Urinary bladder (tissue), 4 donors: ENCODE measurements around the gene LILRA6. TPM values are rescaled to one million over a fixed set of nuclear protein-coding genes. Genes with fewer than 3 reads are reported as not detected.
"Not testable (repeated sequence)": the region's sequence is repeated elsewhere in the genome, so short reads cannot be mapped to it uniquely, and the experiment has no call there.

Source experiments
- DNase-seq: peaks from one replicate; pipeline ENCODE4 v3.0.0-alpha.2; 2015; ENCODE audit errors: extremely low spot score
- H3K27ac ChIP-seq: one replicate; pipeline ENCODE4 v1.5.1; 2013; ENCODE audit warnings: low read depth, mild to moderate bottlenecking, moderate library complexity
- H3K36me3 ChIP-seq: one replicate; pipeline ENCODE4 v1.6.1; 2013; ENCODE audit warnings: mild to moderate bottlenecking, moderate library complexity; ENCODE audit not compliant: insufficient read depth
- H3K4me1 ChIP-seq: one replicate; pipeline ENCODE4 v1.6.1; 2013; ENCODE audit warnings: mild to moderate bottlenecking, moderate library complexity; ENCODE audit not compliant: insufficient read depth
- H3K4me3 ChIP-seq: one replicate; pipeline ENCODE4 v1.5.1; 2013; ENCODE audit warnings: low read depth, low read length
- WGBS: extraction: QIAGEN DNeasy Blood & Tissue Kit; methylation state at CpG from one replicate; pipeline ENCODE4 v1.1.7; 2013; 5-methylcytosine and 5-hydroxymethylcytosine counted together
- polyA plus RNA-seq: library from polyadenylated mRNA; stranded (reverse); fragments of 200-250 nt; gene quantifications from one replicate; pipeline ENCODE4 v1.2.3, GENCODE V29; 2013
- total RNA-seq: library from RNA; depleted of rRNA; stranded (reverse); fragments of >200 nt; gene quantifications from one replicate; pipeline ENCODE4 v1.2.3, GENCODE V29; 2014
- donor health status: healthy with polysubstance abuse.
- donor health status: healthy.

LILRA6 gene
- total and polyA plus RNA-seq, 2 donors, result 0.95 to 3.4 TPM

DNA sequence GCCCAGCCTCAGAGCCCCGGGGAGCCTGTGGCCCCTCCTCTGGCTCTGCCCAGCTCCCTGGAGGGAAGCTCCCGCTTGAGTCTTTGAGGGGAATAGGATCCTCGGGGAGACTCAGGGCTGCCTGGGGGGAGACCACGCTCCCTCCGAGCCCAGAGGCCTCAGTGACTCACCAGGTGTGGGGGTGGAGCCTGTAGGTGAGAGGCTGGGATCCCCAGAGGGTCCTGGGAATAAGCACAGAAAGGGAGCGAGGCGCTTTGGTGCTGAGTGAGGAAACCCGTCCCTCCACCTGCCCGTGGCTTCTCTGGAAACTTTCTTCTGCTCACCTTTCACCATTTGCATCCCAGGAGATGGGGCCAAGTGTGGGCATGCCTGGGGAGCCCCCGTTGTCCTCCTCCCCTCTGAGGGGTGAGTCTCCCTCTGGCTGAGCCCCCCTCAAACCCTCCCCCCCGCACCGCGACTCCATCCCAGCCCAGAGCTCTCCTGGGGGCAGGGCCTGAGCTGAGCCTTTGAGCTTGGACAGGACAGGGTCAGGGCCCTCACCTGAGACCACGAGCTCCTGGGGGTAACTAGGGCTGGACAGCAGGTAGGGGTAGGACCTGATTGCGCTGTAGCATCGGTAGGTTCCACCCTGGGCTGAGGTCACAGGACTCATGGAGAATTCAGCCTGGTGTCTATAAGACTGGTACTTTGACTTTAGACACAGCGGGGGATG, 11.8 kb upstream of the LILRA6 start:
- Histone ChIP-seq H3K4me1 (no peaks in the 10 kb centered on the region), H3K27ac (no peak overlapping the region), H3K36me3 (no peaks in the 10 kb centered on the region), H3K4me3 (no peak overlapping the region)
- no peak for DNase-seq
- WGBS, result 51% methylated on average over 17 of the region's 17 CpGs

DNA sequence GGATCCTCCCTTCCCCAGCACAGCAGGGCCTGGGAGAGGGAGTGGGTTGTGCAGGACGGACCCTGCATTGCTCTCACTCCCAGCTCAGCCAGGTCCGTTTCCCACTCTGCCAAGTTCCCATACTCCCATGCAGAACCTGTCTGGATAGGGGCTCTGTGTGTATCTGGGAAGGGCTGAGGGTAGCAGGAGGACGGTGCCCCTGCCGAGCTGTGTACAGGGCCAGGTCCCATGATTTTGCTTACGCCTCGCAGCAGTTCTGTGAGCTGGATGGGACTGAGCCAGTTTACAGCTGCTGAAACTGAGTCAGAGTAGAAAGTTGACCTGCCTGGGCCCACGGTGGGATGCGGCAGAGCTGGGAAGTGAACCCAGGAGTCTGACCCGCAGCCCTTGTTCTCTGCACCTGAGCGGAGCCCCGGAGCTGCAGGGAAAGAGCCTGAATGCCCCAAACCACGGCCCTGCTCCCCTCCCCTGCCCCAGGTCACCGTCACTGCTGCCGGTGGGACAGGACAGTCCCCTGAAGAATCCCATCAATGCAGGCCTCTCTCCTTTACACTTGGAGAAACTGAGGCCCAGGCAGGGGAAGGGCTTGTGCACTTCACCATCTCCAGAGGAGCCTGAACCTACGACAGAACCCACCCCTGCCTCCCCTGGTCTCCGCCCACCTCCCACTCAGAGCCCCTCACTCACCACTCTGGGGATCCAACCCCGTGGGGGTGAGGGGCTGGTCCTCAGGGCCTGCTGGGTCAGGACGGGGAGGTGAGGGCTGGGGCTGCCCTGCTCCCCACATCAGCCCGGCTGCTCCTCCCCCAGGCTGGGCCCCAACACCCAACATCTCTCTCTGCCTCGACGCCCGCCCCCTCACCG, 11.0 kb upstream of the LILRA6 start:
- WGBS, result 61% methylated on average over 23 of the region's 23 CpGs
- Histone ChIP-seq H3K36me3 (no peaks in the 10 kb centered on the region), H3K27ac (no peak overlapping the region), H3K4me1 (no peaks in the 10 kb centered on the region), H3K4me3 (no peak overlapping the region)
- no peak for DNase-seq

DNA sequence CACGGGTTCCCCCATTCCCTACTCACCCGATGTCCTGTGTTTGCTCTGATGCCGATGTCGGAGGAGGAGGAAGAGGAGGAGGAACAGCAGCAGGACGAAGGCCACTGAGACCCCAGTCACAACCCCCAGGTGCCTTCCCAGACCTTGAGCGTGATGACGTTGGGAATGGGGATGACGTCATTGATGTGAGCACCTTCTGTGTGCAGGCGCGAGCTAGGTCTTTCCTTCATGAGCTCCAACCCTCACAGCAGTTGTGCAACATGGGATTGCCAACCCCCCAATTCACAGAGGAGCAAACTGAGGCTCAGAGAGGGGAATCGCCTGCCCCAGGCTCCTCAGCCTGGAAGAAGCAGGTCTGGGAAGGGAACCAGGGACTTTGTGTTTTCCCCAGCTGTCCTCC, 10.3 kb upstream of the LILRA6 start:
- H3K4me1 ChIP-seq, result no peaks in the 10 kb centered on the region
- no peak overlapping the region for H3K27ac ChIP-seq
- DNase-seq, result no peak
- no peaks in the 10 kb centered on the region for H3K36me3 ChIP-seq
- 83% methylated on average over 11 of the region's 11 CpGs for WGBS
- no peak overlapping the region for H3K4me3 ChIP-seq

DNA sequence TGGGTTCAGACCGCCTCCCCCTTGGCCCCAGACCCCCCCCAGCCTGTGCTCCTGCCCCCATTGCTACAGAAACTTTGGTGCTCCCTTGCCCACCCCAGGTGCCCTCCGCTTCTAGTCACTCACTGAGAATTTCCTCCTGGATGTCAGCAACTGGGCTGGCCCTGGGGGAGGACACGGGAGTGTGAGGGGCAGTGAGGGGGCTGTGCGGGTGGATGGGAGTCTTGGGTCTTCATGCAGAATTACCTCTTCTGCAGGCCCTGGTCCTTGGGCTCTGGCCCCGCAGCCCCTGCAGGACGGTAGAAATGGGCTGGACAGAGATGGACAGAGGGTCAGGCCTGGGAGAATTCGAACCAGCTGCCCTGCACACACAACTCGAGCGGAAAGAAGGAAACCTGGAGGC, 9.7 kb upstream of the LILRA6 start:
- no peak for DNase-seq
- 77% methylated on average over 9 of the region's 9 CpGs for WGBS
- H3K36me3 ChIP-seq, result no peaks in the 10 kb centered on the region
- no peak overlapping the region for H3K4me3 ChIP-seq
- H3K27ac ChIP-seq, result no peak overlapping the region
- H3K4me1 ChIP-seq, result no peaks in the 10 kb centered on the region

DNA sequence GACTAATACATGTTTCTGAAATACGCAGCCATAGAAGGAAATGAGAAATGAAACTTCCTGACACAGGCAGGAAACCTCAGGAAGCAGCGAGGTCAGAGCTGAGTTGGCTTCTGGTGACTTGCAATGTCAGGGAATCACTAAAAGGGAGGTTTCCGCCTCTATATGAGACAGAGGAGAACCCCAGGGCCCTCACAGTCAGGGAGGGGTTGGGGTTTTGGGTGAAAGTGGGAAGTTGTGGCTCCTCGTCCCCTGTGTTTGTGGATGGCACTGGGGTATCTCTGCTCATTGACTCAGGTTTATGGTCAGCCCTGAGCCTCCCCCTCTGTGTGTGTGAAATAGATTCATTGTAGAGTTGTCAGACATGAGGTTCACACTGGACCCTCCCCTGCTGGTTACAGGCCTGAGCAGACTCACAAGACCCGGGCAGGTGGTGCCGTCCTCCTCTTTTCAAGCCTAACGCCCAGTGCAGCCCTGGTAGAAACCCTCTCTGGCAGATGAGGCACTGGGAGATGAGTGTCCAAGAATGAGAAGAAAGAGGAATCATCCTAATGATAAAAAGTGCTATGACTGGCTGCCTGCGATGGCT, 5.5 kb upstream of the LILRA6 start:
- Histone ChIP-seq H3K36me3 (no peaks in the 10 kb centered on the region), H3K4me3 (no peak overlapping the region), H3K27ac (no peak overlapping the region), H3K4me1 (no peaks in the 10 kb centered on the region)
- 65% methylated on average over 8 of the region's 8 CpGs for WGBS
- DNase-seq, result no peak

DNA sequence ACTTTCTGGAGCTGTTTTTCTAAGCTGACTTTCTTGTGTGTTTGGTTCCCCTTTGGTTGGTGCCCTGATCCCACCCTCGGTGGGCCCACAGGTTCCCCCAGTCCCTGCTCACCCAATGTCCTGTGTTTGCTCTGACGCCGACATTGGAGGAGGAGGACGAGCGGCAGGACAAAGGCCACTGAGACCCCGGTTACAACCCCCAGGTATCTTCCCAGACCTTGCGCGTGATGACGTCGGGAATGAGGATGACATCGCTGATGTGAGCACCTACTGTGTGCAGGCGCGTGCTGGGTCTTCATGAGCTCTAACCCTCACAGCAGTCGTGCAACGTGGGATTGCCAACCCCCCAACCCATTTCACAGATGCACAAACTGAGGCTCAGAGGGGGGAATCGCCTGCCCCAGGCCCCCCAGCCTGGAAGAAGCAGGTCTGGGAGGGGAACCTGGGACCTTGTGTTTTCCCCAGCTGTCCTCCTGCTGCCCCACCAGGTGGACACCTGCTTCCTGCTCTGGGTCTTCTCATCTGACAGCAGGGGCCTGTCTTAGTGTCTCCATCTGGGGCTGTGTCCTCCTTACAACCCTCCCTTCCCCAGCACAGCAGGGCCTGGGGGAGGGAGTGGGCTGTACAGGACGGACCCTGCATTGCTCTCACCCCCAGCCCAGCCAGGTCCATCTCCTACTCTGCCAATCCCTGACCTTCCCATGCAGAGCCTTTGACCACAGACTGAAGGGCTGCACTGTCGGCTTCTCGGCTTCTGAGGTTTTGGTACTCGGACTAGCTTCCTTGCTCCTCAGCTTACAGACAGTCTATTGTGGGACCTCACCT, 4.7 kb upstream of the LILRA6 start:
- Histone ChIP-seq H3K4me1 (no peaks in the 10 kb centered on the region), H3K4me3 (no peak overlapping the region), H3K27ac (no peak overlapping the region), H3K36me3 (no peaks in the 10 kb centered on the region)
- WGBS, result 81% methylated on average over 20 of the region's 20 CpGs
- no peak for DNase-seq

DNA sequence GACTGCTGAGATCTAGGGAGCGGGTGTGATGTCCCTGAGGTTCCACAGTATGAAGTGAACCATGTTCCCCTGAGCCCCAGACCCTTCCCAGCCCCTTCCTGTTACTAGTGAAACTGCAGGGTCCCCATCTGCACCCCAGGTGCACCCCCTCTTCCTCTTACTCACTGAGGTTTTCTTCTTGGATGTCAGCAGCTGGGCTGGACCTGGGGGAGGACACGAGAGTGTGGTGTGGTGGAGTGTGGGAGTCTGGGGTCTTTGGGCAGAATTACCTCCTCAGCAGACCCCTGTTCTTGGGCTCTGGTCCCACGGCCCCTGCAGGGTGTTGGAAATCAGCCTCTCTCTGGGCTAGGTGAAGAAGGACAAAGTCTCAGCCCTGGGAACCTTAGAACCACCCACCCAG, 3.3 kb upstream of the LILRA6 start:
- Histone ChIP-seq H3K36me3 (no peaks in the 10 kb centered on the region), H3K4me3 (no peak overlapping the region), H3K4me1 (no peaks in the 10 kb centered on the region), H3K27ac (no peak overlapping the region)
- 71% methylated on average over 3 of the region's 3 CpGs for WGBS
- DNase-seq, result no peak

DNA sequence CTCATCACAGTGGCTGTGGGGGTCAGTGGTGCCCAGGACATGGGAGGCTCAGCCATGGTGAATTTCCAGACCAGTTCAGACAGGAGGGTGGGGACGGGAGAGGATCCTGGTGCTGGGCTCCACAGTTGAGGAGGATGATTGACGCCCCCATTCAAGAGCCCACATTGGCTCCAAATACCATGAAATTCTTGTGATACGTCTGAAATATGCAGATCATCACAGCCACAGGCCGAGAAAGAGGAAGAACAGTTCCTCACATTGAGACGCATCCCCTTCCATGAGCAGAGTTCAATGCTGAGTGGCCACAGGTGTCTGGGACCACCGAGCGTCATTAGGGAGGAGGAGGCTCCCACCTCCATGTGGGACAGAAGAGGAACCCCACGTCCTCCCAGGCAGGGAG, 1.2 kb upstream of the LILRA6 start:
- not testable (repeated sequence) for H3K4me1 ChIP-seq, DNase-seq, H3K4me3 ChIP-seq, H3K27ac ChIP-seq, H3K36me3 ChIP-seq
- WGBS, result 68% methylated on average over 7 of the region's 8 CpGs

DNA sequence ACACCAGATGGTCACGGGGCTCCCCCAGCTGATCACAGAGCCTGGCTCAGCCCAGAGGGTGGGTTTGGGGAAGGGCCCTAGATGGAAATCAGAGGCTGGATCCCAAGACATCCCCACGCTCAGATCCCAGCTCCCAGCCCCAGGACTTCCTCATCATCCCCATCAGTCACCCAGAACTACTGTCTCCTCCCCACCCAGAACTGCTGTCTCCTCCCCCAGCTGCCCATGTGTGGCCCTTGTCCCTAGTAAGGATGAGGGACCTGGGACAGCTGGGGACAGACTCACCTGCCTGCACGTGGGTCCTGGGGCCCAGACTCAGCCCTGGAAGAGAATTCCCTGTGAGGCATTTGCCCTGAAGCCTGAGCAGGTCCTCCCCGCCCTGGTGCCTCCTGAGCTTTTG, 356 bp downstream of the LILRA6 start:
- not testable (repeated sequence) for H3K27ac ChIP-seq, H3K4me1 ChIP-seq, DNase-seq, H3K4me3 ChIP-seq, H3K36me3 ChIP-seq
- 63% methylated on average over 4 of the region's 4 CpGs for WGBS

DNA sequence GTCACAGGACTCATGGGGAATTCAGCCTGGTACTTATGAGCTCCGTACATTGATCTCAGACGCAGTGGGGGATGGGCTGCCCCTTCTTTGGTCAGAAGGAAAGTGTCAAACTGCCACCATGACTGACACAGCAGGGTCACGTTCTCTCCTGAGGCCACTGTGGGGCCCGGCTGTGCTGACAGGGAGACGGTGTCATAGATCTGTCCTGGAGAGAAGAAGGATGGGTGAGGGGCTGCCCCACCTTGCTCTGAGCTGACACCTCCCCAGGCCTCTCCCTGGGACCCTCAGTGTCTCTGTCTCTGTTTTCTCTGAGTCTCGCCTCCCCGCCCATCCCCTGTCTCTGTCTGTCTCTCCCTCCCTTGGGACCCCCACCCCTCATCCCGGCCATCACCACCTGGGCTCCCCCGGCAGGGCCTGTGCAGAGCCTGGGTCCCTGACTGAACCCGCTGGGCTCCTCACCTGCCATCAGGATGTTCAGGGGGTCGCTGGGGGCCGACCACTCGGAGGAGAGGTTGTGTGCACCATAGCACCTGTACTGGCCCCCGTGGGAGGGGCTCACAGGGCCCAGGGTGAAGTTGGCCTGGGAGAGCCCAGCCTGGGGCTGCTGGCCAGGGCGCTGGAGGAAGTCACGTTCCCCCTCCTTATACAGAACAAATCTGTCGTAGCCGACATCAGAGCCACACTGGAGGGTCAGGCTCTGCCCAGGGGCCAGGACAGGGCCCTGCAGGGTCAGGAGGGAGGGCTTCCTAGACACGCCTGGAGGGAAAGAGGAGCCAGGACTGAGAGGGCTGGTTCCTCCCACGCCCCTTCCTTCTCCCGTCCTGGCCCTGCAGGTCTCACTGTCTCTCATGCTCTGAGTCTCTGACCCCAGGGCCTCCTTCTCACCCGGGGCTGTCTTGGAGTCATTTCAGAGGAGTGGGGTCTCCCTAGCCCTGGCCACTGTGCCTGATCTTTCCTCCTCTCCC, 1.9 kb downstream of the LILRA6 start:
- not testable (repeated sequence) for H3K4me1 ChIP-seq, H3K4me3 ChIP-seq, H3K27ac ChIP-seq, H3K36me3 ChIP-seq, DNase-seq
- WGBS, result 55% methylated on average over 19 of the region's 22 CpGs

DNA sequence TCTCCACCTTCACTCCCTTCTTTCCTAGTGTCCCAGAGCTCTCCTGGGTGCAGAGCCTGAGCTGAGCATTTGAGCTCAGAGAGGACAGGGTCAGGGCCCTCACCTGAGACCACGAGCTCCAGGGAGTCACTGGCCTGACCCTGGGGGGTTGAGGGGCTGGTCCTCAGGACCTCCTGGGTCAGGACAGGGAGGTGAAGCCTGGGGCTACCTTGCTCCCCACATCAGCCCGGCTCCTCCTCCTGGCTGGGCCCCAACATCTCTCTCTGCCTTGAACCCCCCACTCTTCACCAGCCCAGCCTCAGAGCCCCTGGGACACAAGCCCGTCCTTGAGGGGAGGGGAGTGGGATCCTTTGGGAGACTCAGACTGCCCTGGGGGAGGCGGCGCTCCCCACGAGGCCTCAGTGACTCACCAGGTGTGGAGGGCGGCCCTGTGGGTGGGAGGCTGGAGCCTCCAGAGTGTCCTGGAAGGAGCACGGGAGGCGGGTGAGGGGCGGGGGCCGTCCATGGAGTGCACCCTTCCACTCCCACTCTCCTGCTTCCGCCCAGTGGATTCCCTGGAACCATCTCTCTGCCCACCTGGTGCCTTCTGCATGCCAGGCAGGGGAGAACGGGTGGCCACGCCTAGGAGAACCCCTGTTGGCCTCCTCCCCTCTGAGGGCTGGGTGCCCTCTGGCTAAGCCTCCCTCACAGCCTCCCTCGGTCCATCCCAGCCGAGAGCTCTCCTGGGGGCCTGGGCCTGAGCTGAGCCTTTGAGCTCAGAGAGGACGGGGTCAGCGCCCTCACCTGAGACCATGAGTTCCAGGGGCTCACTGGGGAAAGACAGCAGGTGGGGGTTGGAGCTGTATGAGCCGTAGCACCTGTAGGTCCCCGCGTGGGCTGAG, 2.9 kb downstream of the LILRA6 start:
- DNase-seq, H3K27ac ChIP-seq, H3K4me3 ChIP-seq, H3K36me3 ChIP-seq, H3K4me1 ChIP-seq: not testable (repeated sequence)
- WGBS, result 68% methylated on average over 14 of the region's 21 CpGs

DNA sequence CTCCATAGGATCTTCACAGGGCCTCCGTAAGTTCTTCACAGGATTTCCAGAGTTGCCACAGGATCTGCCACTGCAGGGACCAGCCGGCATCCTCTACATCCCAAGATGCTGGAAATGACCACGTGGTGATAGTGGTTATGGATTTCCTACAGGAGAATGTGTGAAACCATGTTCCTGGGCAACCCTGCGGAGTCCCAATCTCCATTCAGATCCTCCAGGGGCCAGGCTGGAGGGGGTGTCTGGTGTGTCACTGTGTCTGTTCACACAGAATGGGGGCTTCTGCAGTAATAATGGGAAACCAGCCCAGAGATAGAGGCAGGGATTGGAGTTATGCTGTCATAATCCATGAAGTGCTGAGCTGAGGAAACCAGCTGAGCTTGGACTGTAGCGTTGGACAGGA, 8.6 kb downstream of the LILRA6 start:
- no peak overlapping the region for H3K4me3 ChIP-seq
- no peaks in the 10 kb centered on the region for H3K36me3 ChIP-seq
- WGBS, result 81% methylated on average over 5 of the region's 5 CpGs
- no peaks in the 10 kb centered on the region for H3K4me1 ChIP-seq
- no peak overlapping the region for H3K27ac ChIP-seq
- no peak for DNase-seq
